HepG2 (cell line): ENCODE results near the gene PLA2G4D. TPM values are rescaled to one million over a fixed set of nuclear protein-coding genes. Genes with fewer than 3 reads are reported as not detected.
A peak's percentile ranks its signal among the peaks of the same experiment; 100 is the strongest.

ENCODE experiments used
- ATAC-seq: fragments of 200-7000 bp; cut with Tn5 transposase; 3 replicates; pipeline ENCODE4 v1.9.1; 2020; ENCODE audit warnings: mild to moderate bottlenecking, moderate library complexity
- BruUV-seq: library from RNA; stranded (reverse); fragments of 400-500 nt; replicated peaks from 2 replicates; lab custom pipeline; 2021; lab: Mats Ljungman, UMichigan
- CTCF ChIA-PET: fragments of 300-600 bp; formaldehyde crosslinking; extraction: SDS; loops from one replicate; lab custom pipeline; 2021; ENCODE audit warnings: low total read pairs, inconsistent platforms, low intra/inter-chr PET ratio; lab: Yijun Ruan, JAX
- POLR2A ChIA-PET: fragments of 350-600 bp; sonication (Branson Sonifier 250); formaldehyde crosslinking; loops from one replicate; lab custom pipeline; 2020; ENCODE audit warnings: antibody characterized with exemption, inconsistent platforms; lab: Yijun Ruan, JAX
- DNase-seq: peaks from one replicate; pipeline ENCODE4 v3.0.0-alpha.2; 2015; ENCODE audit warnings: low spot score
- FAIRE-seq: peaks from 3 replicates; lab custom pipeline; 2011; peaks lifted over from hg19 to GRCh38; lab: Jason Lieb, UNC
- H2AFZ ChIP-seq: one replicate; pipeline ENCODE4 v1.6.1; 2011; ENCODE audit warnings: low read length, inconsistent platforms
- H3K27ac ChIP-seq: fragments of 300-600 bp; 3 replicates; pipeline ENCODE4 v1.8.0; 2011; ENCODE audit warnings: mixed run types, mild to moderate bottlenecking, mixed read lengths, low read length, inconsistent platforms; ENCODE audit not compliant: insufficient read depth; ENCODE audit errors: extremely low read length
- H3K27me3 ChIP-seq, 2 experiments: fragments of 200-600 bp in 1 of 2; 2 replicates in 1 of 2; 3 replicates in 1 of 2; pipeline versions ENCODE4 v1.6.0 to v1.8.0; 2011; ENCODE audit warnings: low read length in 2 of 2, mild to moderate bottlenecking in 2 of 2, moderate library complexity in 2 of 2, inconsistent platforms in 1 of 2; ENCODE audit not compliant: insufficient read depth in 2 of 2, control insufficient read depth in 1 of 2
- H3K36me3 ChIP-seq, 2 experiments: fragments of 200-600 bp in 1 of 2; replicated peaks in 1 of 2; 2 replicates in 1 of 2; 3 replicates in 1 of 2; pipeline versions ENCODE4 v1.5.1 to v1.8.0; 2011; ENCODE audit warnings: low read length in 2 of 2, inconsistent platforms in 1 of 2; ENCODE audit not compliant: insufficient read depth in 2 of 2, control insufficient read depth in 1 of 2
- H3K4me1 ChIP-seq: 2 replicates; pipeline ENCODE4 v1.5.1; 2012; ENCODE audit warnings: low read length, inconsistent platforms; ENCODE audit not compliant: insufficient read depth
- H3K4me2 ChIP-seq: 2 replicates; pipeline ENCODE4 v1.6.0; 2011; ENCODE audit warnings: low read depth, low read length, inconsistent platforms
- H3K4me3 ChIP-seq, 3 experiments: fragments of 200-600 bp in 1 of 3; sonication (generic), shearing (Covaris generic) in 1 of 3; replicated peaks in 1 of 3; 2 replicates each; pipeline ENCODE4 v1.5.1; 2011 to 2016; ENCODE audit warnings: low read length in 3 of 3, inconsistent platforms in 2 of 3, low read depth in 2 of 3, mild to moderate bottlenecking in 2 of 3, control low read depth in 1 of 3, mixed read lengths in 1 of 3; ENCODE audit not compliant: insufficient read depth in 1 of 3
- H3K79me2 ChIP-seq: one replicate; pipeline ENCODE4 v1.6.1; 2011; ENCODE audit warnings: low read length, inconsistent platforms; ENCODE audit not compliant: insufficient read depth
- H3K9ac ChIP-seq: 2 replicates; pipeline ENCODE4 v1.6.0; 2011; ENCODE audit warnings: mild to moderate bottlenecking, low read depth, low read length, inconsistent platforms; ENCODE audit not compliant: insufficient read depth
- H3K9me3 ChIP-seq: 2 replicates; pipeline ENCODE4 v1.5.1; 2012; ENCODE audit warnings: mild to moderate bottlenecking, low read length
- H4K20me1 ChIP-seq: 2 replicates; pipeline ENCODE4 v1.6.0; 2011; ENCODE audit warnings: inconsistent platforms, mild to moderate bottlenecking, low read length, moderate library complexity; ENCODE audit not compliant: insufficient read depth
- ATF5 ChIP-seq: sonication (generic); formaldehyde crosslinking; IDR thresholded peaks from 2 replicates; pipeline ENCODE4 v1.4.0; 2020; ENCODE audit warnings: mild to moderate bottlenecking, low read depth, missing genetic modification reagents
- BRCA1 ChIP-seq: sonication (generic); formaldehyde crosslinking; IDR thresholded peaks from 2 replicates; pipeline ENCODE4 v1.4.0; 2020; ENCODE audit warnings: missing genetic modification reagents
- MAFK ChIP-seq, 2 experiments: IDR thresholded peaks in 1 of 2; conservative IDR thresholded peaks in 1 of 2; 2 replicates each; pipeline ENCODE4 v1.6.1; 2011; ENCODE audit warnings: improper control_type of control experiment in 2 of 2, low read length in 2 of 2
- PHF21A ChIP-seq: sonication (generic); formaldehyde crosslinking; IDR thresholded peaks from 2 replicates; pipeline ENCODE4 v1.5.0; 2020; ENCODE audit warnings: mild to moderate bottlenecking, missing genetic modification reagents
- STAG1 ChIP-seq: sonication (generic); formaldehyde crosslinking; IDR thresholded peaks from 2 replicates; pipeline ENCODE4 v1.4.0; 2020; ENCODE audit warnings: missing genetic modification reagents
- ZBTB25 ChIP-seq: IDR thresholded peaks from 2 replicates; pipeline ENCODE4 v1.6.1; 2018; ENCODE audit warnings: missing genetic modification reagents
- ZBTB8A ChIP-seq: sonication (generic); formaldehyde crosslinking; IDR thresholded peaks from 2 replicates; pipeline ENCODE4 v1.4.0; 2020; ENCODE audit warnings: mild to moderate bottlenecking, low read depth, missing genetic modification reagents, borderline replicate concordance
- ZNF124 ChIP-seq: sonication (generic); formaldehyde crosslinking; IDR thresholded peaks from 2 replicates; pipeline ENCODE4 v1.4.0; 2020; ENCODE audit warnings: missing genetic modification reagents
- ZNF20 ChIP-seq: sonication (generic); formaldehyde crosslinking; IDR thresholded peaks from 2 replicates; pipeline ENCODE4 v1.4.0; 2020; ENCODE audit warnings: mild to moderate bottlenecking, moderate library complexity, missing genetic modification reagents
- ZNF276 ChIP-seq: sonication (generic); formaldehyde crosslinking; IDR thresholded peaks from 2 replicates; pipeline ENCODE4 v1.4.0; 2020; ENCODE audit warnings: mild to moderate bottlenecking, low read depth, missing genetic modification reagents
- ZNF350 ChIP-seq: sonication (generic); formaldehyde crosslinking; IDR thresholded peaks from 2 replicates; pipeline ENCODE4 v1.4.0; 2020; ENCODE audit warnings: mild to moderate bottlenecking, low read depth, missing genetic modification reagents, borderline replicate concordance
- WGBS: methylation state at CpG from one replicate; pipeline ENCODE4 v1.1.6; 2017; ENCODE audit warnings: low lambda C conversion rate; 5-methylcytosine and 5-hydroxymethylcytosine counted together
- in situ Hi-C: cut with HindIII; loops from 2 replicates; pipeline ENCODE4 v1.10.0; 2017; ENCODE audit warnings: low pct_unique_long_range_greater_than_20kb; ENCODE audit not compliant: extremely low pct_ligation_motif_present
- intact Hi-C: fragments of 100-400 bp; cut with micrococcal nuclease; formaldehyde crosslinking; loops from one replicate; pipeline ENCODE4 v1.10.0; 2022; ENCODE audit not compliant: unreplicated experiment
- polyA plus RNA-seq, 8 experiments: library from polyadenylated mRNA; depleted of rRNA in 3 of 8; stranded (reverse) in 7 of 8; unstranded in 1 of 8; fragments of >200 nt; fragmentation: Illumina TruSeq in 4 of 8; extraction: Trizol in 4 of 8; gene quantifications; 2 replicates each; pipeline versions ENCODE4 v1.2.1 to v1.2.3, GENCODE V29; 2011 to 2016; ENCODE audit warnings: low read depth in 4 of 8, missing spikeins in 1 of 8, mixed read lengths in 1 of 8; ENCODE audit not compliant: insufficient read depth in 1 of 8
- total RNA-seq, 5 experiments: library from RNA; depleted of rRNA; stranded (reverse); fragments of >200 nt; fragmentation: Illumina TruSeq; extraction: Trizol; gene quantifications; 2 replicates each; pipeline ENCODE4 v1.2.3, GENCODE V29; 2016; ENCODE audit warnings: low read depth in 1 of 5

The PLA2G4D gene
- total and polyA plus RNA-seq, 2 of the 13 experiments (the other 11 are each of a cell fraction or from before 2014, with no cell fraction given), result 0.04 to 0.21 TPM

- in situ Hi-C loops, result loop anchor here (5.0 kb wide), 1 partner anchor 38 kb away; no protein-coding TSS in a partner anchor
Observed at GRCh38 chr15:42093966-42094365, 396 bp downstream of the PLA2G4D start.

More at GRCh38 chr15:42093966-42094365, 396 bp downstream of the PLA2G4D start:
- DNase-seq (no peak), ATAC-seq (no peak), FAIRE-seq (no peak)
- intact Hi-C loops, result no loop called here
- H3K36me3 ChIP-seq, result no peaks in the 10 kb centered on the region
- no peak overlapping the region for H3K27ac ChIP-seq
- no peak overlapping the region for H2AFZ ChIP-seq
- H3K4me2 ChIP-seq, result 0 out of 2 replicates have a peak overlapping the region, but pooled peaks have one; percentile 78
- CTCF ChIA-PET, result no interaction called here
- H4K20me1 ChIP-seq, result no peaks in the 10 kb centered on the region
- no TSS peak for BruUV-seq
- H3K9ac ChIP-seq, result no peak overlapping the region
- no peak overlapping the region for H3K4me3 ChIP-seq
- WGBS, result 72% methylated on average over 3 of the region's 7 CpGs
- H3K27me3 ChIP-seq, result peaks cover 2 to 27% of the 10 kb centered on the region in 2 experiments; a peak in 4 of 5 replicates
- TF ChIP-seq BRCA1 (CRISPR knock-in tag), result no peak
- TF ChIP-seq ZNF20, result no peak
- no peak for TF ChIP-seq ATF5 (CRISPR knock-in tag)
- no peak for TF ChIP-seq ZBTB8A
- TF ChIP-seq MAFK (conservative IDR thresholded peaks at IDR 0.05 in 1 of 2, IDR thresholded peaks at IDR 0.05 in 1 of 2; ENCODE audit: low read length in 2 of 2), result no peak
- TF ChIP-seq PHF21A, result no peak
- TF ChIP-seq ZBTB25, result no peak
- TF ChIP-seq ZNF276, result no peak
- no peak for TF ChIP-seq ZNF124
- TF ChIP-seq STAG1 (CRISPR knock-in tag), result no peak
- no peak for TF ChIP-seq ZNF350 (CRISPR knock-in tag)
- peaks cover 69% of the 10 kb centered on the region for H3K4me1 ChIP-seq
- no peaks in the 10 kb centered on the region for H3K9me3 ChIP-seq
- POLR2A ChIA-PET, result no interaction called here
- no peaks in the 10 kb centered on the region for H3K79me2 ChIP-seq
